HCT116 (cell line): Measurements from ENCODE around the gene KCNAB3.

Experiments
- EZH2 ChIP-seq: fragments of 200-600 bp; sonication (generic); IDR thresholded peaks from 2 replicates; pipeline ENCODE4 v1.6.1; 2017; ENCODE audit warnings: antibody characterized with exemption, mixed run types
- FOSL1 ChIP-seq: IDR thresholded peaks from 2 replicates; pipeline ENCODE4 v1.6.1; 2012; ENCODE audit warnings: low read depth
- POLR2A ChIP-seq: IDR thresholded peaks from 2 replicates; pipeline ENCODE4 v1.7.0; 2011; ENCODE audit warnings: borderline replicate concordance; ENCODE audit not compliant: insufficient read depth, insufficient read length; ENCODE audit errors: extremely low read depth
- SIN3A ChIP-seq: IDR thresholded peaks from 2 replicates; pipeline ENCODE4 v1.6.1; 2012; ENCODE audit warnings: low read depth
- SP1 ChIP-seq: IDR thresholded peaks from 2 replicates; pipeline ENCODE4 v1.6.1; 2012; ENCODE audit warnings: low read depth
- SRF ChIP-seq: IDR thresholded peaks from 2 replicates; pipeline ENCODE4 v1.6.1; 2012; ENCODE audit warnings: low read depth
- TCF7L2 ChIP-seq: IDR thresholded peaks from 2 replicates; pipeline ENCODE4 v1.7.0; 2011; ENCODE audit warnings: borderline replicate concordance, inconsistent platforms; ENCODE audit not compliant: insufficient read depth, insufficient read length; ENCODE audit errors: extremely low read depth
- YY1 ChIP-seq: IDR thresholded peaks from 2 replicates; pipeline ENCODE4 v1.6.1; 2011; ENCODE audit warnings: low read length, low read depth, moderate library complexity, mild to moderate bottlenecking; ENCODE audit not compliant: insufficient replicate concordance; ENCODE audit errors: extremely low read depth
- ZNF274 ChIP-seq: fragments of 200-500 bp; sonication (Bioruptor generic); IDR thresholded peaks from 2 replicates; pipeline ENCODE4 v1.6.1; 2014; ENCODE audit warnings: mild to moderate bottlenecking, low read depth, low read length, inconsistent platforms
- TF ChIP-seq, protein P1 (sequence below), 3 experiments: fragments of 200-600 bp in 1 of 3; sonication (generic) in 1 of 3; IDR thresholded peaks in 2 of 3; conservative IDR thresholded peaks in 1 of 3; 2 replicates each; pipeline ENCODE4 v1.5.1; 2012 to 2017; ENCODE audit warnings: low read depth in 2 of 3, low read length in 2 of 3, antibody characterized with exemption in 1 of 3, borderline replicate concordance in 1 of 3, control low read depth in 1 of 3, mild to moderate bottlenecking in 1 of 3, mixed read lengths in 1 of 3, mixed run types in 1 of 3, moderate library complexity in 1 of 3; ENCODE audit not compliant: insufficient read depth in 1 of 3
- TF ChIP-seq, protein P2 (sequence below): IDR thresholded peaks from 2 replicates; pipeline ENCODE4 v1.6.1; 2012
- TF ChIP-seq, protein P3 (sequence below): IDR thresholded peaks from 2 replicates; pipeline ENCODE4 v1.6.1; 2011; ENCODE audit warnings: mild to moderate bottlenecking, low read length, moderate library complexity; ENCODE audit not compliant: insufficient replicate concordance; ENCODE audit errors: extremely low read depth

DNA sequence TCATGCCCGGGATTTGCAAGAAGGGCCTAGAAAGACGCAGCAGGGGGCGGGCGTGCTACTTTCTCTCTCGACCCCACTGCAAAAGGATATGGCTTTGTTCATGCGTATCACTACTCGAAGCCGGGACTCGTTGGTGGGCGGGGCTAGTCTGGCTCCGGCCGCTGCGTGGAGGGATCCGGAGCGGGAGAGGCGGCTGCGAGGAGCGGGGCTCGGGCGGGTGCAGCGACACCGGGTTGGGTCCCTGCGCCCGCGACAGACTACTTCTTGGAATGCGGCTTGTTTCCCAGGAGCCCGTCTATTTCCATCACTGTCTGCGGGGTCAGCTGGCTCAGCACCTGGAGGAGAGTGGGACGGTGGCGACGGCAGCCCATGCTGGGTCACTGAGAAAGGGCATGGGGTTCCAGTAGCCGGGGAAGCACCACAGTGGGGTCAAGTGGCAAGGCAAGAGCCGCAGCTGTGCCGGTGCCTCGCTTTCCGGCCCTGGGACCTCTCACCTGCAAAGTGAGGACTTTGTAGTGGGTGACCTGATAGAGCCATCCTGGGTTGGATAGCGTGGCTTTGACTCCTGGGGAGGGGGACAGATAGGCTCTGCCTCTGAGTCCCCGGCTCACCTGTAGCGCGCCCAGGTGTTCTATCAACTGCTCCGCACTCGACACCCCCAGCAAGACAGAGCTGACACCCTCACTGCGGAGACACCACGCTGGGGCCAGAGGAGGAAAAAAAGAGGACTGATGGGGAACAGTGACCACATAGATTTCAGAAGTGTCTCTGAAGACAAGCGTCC, 6.6 kb downstream of the KCNAB3 start:
- no peak for TF ChIP-seq TCF7L2
- TF ChIP-seq YY1: no peak
- no peak for TF ChIP-seq EZH2
- TF ChIP-seq SRF: no peak
- TF ChIP-seq, protein P1, sequence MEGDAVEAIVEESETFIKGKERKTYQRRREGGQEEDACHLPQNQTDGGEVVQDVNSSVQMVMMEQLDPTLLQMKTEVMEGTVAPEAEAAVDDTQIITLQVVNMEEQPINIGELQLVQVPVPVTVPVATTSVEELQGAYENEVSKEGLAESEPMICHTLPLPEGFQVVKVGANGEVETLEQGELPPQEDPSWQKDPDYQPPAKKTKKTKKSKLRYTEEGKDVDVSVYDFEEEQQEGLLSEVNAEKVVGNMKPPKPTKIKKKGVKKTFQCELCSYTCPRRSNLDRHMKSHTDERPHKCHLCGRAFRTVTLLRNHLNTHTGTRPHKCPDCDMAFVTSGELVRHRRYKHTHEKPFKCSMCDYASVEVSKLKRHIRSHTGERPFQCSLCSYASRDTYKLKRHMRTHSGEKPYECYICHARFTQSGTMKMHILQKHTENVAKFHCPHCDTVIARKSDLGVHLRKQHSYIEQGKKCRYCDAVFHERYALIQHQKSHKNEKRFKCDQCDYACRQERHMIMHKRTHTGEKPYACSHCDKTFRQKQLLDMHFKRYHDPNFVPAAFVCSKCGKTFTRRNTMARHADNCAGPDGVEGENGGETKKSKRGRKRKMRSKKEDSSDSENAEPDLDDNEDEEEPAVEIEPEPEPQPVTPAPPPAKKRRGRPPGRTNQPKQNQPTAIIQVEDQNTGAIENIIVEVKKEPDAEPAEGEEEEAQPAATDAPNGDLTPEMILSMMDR (IDR thresholded peaks at IDR 0.05 in 2 of 3, conservative IDR thresholded peaks at IDR 0.05 in 1 of 3; ENCODE audit: borderline replicate concordance in 1 of 3, insufficient read depth in 1 of 3, low read depth in 2 of 3, low read length in 2 of 3): no peak
- no peak for TF ChIP-seq POLR2A
- TF ChIP-seq, protein P2, sequence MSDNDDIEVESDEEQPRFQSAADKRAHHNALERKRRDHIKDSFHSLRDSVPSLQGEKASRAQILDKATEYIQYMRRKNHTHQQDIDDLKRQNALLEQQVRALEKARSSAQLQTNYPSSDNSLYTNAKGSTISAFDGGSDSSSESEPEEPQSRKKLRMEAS: no peak
- no peak for TF ChIP-seq FOSL1
- TF ChIP-seq ZNF274: no peak
- TF ChIP-seq SP1: no peak
- TF ChIP-seq, protein P3, sequence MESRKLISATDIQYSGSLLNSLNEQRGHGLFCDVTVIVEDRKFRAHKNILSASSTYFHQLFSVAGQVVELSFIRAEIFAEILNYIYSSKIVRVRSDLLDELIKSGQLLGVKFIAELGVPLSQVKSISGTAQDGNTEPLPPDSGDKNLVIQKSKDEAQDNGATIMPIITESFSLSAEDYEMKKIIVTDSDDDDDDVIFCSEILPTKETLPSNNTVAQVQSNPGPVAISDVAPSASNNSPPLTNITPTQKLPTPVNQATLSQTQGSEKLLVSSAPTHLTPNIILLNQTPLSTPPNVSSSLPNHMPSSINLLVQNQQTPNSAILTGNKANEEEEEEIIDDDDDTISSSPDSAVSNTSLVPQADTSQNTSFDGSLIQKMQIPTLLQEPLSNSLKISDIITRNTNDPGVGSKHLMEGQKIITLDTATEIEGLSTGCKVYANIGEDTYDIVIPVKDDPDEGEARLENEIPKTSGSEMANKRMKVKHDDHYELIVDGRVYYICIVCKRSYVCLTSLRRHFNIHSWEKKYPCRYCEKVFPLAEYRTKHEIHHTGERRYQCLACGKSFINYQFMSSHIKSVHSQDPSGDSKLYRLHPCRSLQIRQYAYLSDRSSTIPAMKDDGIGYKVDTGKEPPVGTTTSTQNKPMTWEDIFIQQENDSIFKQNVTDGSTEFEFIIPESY: no peak
- no peak for TF ChIP-seq SIN3A
